DND-41 (cell line): Measurements from ENCODE around the gene CDK8.
"Not testable (repeated sequence)": the region's sequence is repeated elsewhere in the genome, so short reads cannot be mapped to it uniquely, and the experiment has no call there.

Source experiments
- ATAC-seq: fragments of 200-7000 bp; cut with Tn5 transposase; 3 replicates; pipeline ENCODE4 v1.9.1; 2021; ENCODE audit warnings: low read depth; ENCODE audit not compliant: insufficient read depth
- DNase-seq: peaks from one replicate; pipeline ENCODE4 v3.0.0-alpha.2; 2020
- H2AFZ ChIP-seq: 2 replicates; pipeline ENCODE4 v1.6.0; 2012; ENCODE audit warnings: low read depth, low read length
- H3K27ac ChIP-seq: 2 replicates; pipeline ENCODE4 v1.5.1; 2012; ENCODE audit warnings: low read length, inconsistent platforms
- H3K27me3 ChIP-seq: fragments of 200-600 bp; sonication (generic); 2 replicates; pipeline ENCODE4 v1.6.0; 2012; ENCODE audit warnings: low read length, mild to moderate bottlenecking, inconsistent platforms; ENCODE audit not compliant: insufficient read depth, poor library complexity
- H3K36me3 ChIP-seq: 2 replicates; pipeline ENCODE4 v1.5.1; 2012; ENCODE audit warnings: low read length, inconsistent platforms; ENCODE audit not compliant: insufficient read depth
- H3K4me1 ChIP-seq: 2 replicates; pipeline ENCODE4 v1.5.1; 2012; ENCODE audit warnings: mild to moderate bottlenecking, low read length; ENCODE audit not compliant: insufficient read depth
- H3K4me2 ChIP-seq: 2 replicates; pipeline ENCODE4 v1.6.0; 2012; ENCODE audit warnings: mild to moderate bottlenecking, moderate library complexity, low read length, inconsistent platforms; ENCODE audit not compliant: insufficient read depth
- H3K4me3 ChIP-seq, 2 experiments: fragments of 200-600 bp in 1 of 2; shearing (Covaris generic) in 1 of 2; 2 replicates each; pipeline ENCODE4 v1.5.1; 2012 to 2016; ENCODE audit warnings: inconsistent platforms in 2 of 2, low read length in 2 of 2, mild to moderate bottlenecking in 2 of 2, low read depth in 1 of 2, moderate library complexity in 1 of 2
- H3K79me2 ChIP-seq: 2 replicates; pipeline ENCODE4 v1.6.0; 2012; ENCODE audit warnings: low read length, inconsistent platforms; ENCODE audit not compliant: insufficient read depth
- H3K9ac ChIP-seq: 2 replicates; pipeline ENCODE4 v1.6.0; 2012; ENCODE audit warnings: low read depth, mild to moderate bottlenecking, inconsistent platforms, low read length, moderate library complexity
- H3K9me3 ChIP-seq: 2 replicates; pipeline ENCODE4 v1.5.1; 2012; ENCODE audit warnings: low read length, moderate library complexity, mild to moderate bottlenecking, inconsistent platforms; ENCODE audit not compliant: insufficient read depth, severe bottlenecking
- H4K20me1 ChIP-seq: 2 replicates; pipeline ENCODE4 v1.6.0; 2012; ENCODE audit warnings: low read length; ENCODE audit not compliant: insufficient read depth
- EZH2 ChIP-seq: IDR thresholded peaks from 3 replicates; pipeline ENCODE4 v1.6.1; 2012; ENCODE audit warnings: borderline replicate concordance, low read depth, mild to moderate bottlenecking, moderate library complexity, low read length, inconsistent platforms; ENCODE audit not compliant: severe bottlenecking
- TF ChIP-seq, protein P1 (sequence below): IDR thresholded peaks from 2 replicates; pipeline ENCODE4 v1.5.1; 2012; ENCODE audit warnings: borderline replicate concordance, low read length, moderate library complexity, mild to moderate bottlenecking; ENCODE audit not compliant: poor library complexity, severe bottlenecking; ENCODE audit errors: extremely low read depth

CDK8 gene

DNA sequence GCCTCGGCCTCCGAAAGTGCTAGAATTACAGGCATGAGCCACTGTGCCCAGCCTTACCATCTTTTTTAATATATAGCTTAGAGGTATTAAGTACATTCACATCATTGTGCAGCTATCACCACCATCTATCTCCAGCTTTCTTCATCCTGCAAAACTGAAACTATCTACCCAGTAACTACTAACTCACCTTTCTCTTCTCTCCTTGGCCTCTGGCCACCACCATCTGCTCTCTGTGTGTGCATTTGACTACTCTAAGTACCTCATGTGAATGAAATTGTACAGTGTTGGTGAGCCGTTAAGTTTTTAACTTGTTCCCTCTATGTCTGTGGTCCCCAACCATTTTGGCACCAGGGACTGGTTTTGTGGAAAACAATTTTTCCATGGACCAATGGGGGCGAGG is 56.1 kb downstream of the CDK8 start:
- Histone ChIP-seq H3K79me2 (peaks cover 66% of the 10 kb centered on the region), H3K4me1 (0 out of 2 replicates have a peak, but pooled peaks cover under 1% of the 10 kb centered on the region), H2AFZ (no peak overlapping the region), H3K27ac (no peak overlapping the region), H3K9me3 (no peaks in the 10 kb centered on the region), H3K4me2 (no peak overlapping the region), H3K4me3 (no peak overlapping the region), H3K36me3 (no peaks in the 10 kb centered on the region), H3K27me3 (no peaks in the 10 kb centered on the region), H3K9ac (no peak overlapping the region), H4K20me1 (peaks cover 39% of the 10 kb centered on the region)
- DNase-seq (no peak), ATAC-seq (no peak)
- TF ChIP-seq, protein P1, sequence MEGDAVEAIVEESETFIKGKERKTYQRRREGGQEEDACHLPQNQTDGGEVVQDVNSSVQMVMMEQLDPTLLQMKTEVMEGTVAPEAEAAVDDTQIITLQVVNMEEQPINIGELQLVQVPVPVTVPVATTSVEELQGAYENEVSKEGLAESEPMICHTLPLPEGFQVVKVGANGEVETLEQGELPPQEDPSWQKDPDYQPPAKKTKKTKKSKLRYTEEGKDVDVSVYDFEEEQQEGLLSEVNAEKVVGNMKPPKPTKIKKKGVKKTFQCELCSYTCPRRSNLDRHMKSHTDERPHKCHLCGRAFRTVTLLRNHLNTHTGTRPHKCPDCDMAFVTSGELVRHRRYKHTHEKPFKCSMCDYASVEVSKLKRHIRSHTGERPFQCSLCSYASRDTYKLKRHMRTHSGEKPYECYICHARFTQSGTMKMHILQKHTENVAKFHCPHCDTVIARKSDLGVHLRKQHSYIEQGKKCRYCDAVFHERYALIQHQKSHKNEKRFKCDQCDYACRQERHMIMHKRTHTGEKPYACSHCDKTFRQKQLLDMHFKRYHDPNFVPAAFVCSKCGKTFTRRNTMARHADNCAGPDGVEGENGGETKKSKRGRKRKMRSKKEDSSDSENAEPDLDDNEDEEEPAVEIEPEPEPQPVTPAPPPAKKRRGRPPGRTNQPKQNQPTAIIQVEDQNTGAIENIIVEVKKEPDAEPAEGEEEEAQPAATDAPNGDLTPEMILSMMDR, result no peak
- no peak for TF ChIP-seq EZH2

DNA sequence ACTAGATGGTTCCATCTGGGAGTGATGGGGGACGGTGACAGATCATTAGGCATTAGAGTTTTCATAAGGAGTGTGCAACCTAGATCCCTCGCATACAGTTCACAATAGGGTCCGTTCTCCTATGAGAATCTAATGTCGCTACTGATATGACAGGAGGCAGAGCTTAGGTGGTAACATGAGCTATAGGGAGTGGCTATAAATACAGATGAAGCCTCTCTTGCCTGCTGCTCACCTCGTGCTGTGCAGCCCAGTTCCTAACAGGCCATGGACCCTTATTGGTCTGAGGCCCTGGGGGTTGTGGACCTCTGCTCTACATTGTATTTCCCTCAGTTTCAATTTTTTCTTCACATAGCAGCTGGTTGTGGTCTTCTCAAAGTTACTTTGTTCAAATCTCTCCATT is 56.5 kb downstream of the CDK8 start:
- Histone ChIP-seq H4K20me1 (peaks cover 41% of the 10 kb centered on the region), H3K27me3 (no peaks in the 10 kb centered on the region), H3K4me3 (no peak overlapping the region), H3K4me2 (no peak overlapping the region), H3K36me3 (no peaks in the 10 kb centered on the region), H2AFZ (no peak overlapping the region), H3K9me3 (no peaks in the 10 kb centered on the region), H3K79me2 (peaks cover 68% of the 10 kb centered on the region), H3K27ac (no peak overlapping the region), H3K4me1 (no peaks in the 10 kb centered on the region), H3K9ac (no peak overlapping the region)
- ATAC-seq, result no peak
- TF ChIP-seq, protein P1, result no peak
- no peak for DNase-seq

DNA sequence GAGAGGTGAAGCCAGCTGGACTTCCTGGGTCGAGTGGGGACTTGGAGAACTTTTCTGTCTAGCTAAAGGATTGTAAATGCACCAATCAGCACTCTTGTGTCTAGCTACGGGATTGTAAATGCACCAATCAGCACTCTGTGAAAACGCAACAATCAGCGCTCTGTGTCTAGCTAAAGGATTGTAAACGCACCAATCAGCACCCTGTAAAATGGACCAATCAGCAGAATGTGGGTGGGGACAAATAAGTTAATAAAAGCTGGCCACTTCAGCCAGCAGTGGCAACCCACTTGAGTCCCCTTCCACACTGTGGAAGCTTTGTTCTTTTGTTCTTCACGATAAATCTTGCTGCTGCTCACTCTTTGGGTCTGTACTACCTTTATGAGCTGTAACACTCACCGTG is 58.1 kb downstream of the CDK8 start:
- H3K27me3 ChIP-seq, H3K36me3 ChIP-seq, H3K9ac ChIP-seq, H3K27ac ChIP-seq, H3K4me3 ChIP-seq, H3K9me3 ChIP-seq, H3K4me2 ChIP-seq, H3K4me1 ChIP-seq, ATAC-seq, H2AFZ ChIP-seq, DNase-seq: not testable (repeated sequence)
- Histone ChIP-seq H3K79me2 (peaks cover 71% of the 10 kb centered on the region), H4K20me1 (peaks cover 50% of the 10 kb centered on the region)

DNA sequence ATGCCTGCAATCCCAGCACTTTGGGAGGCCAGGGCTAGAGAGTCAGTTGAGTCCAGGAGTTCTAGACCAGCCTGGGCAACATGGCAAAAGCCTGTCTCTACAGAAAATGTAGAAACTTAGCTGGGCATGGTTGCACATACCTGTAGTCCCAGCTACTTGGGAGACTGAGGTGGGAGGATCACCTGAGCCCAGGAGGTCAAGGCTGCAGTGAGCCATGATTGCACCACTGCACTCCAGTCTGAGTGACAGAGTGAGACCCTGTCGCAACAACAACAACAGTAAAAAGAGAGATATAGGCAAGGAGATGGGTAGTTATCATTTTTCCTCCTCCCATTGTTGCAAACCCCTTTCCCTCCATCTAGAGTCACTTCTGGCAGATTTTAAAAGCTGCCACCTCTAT is 62.2 kb downstream of the CDK8 start:
- not testable (repeated sequence) for H3K4me1 ChIP-seq, H3K4me2 ChIP-seq, H3K4me3 ChIP-seq, ATAC-seq, H3K9ac ChIP-seq, DNase-seq, H3K27ac ChIP-seq, H2AFZ ChIP-seq, H3K27me3 ChIP-seq, H3K9me3 ChIP-seq, H3K36me3 ChIP-seq
- Histone ChIP-seq H4K20me1 (peaks cover 28% of the 10 kb centered on the region), H3K79me2 (peaks cover 43% of the 10 kb centered on the region)
